MM.1S (cell line): ENCODE data around the gene MEGF10.

ENCODE experiments used
- EZH2 ChIP-seq: fragments of 300-600 bp; sonication (generic); optimal IDR thresholded peaks from 2 replicates; pipeline ENCODE3; 2017; ENCODE audit warnings: low read depth, mild to moderate bottlenecking, antibody characterized with exemption, low read length, mixed read lengths
- TF ChIP-seq, protein P1 (sequence below): fragments of 300-600 bp; sonication (generic); IDR thresholded peaks from 2 replicates; pipeline ENCODE4 v1.5.1; 2016; ENCODE audit warnings: antibody characterized with exemption, low read length, mixed read lengths

DNA sequence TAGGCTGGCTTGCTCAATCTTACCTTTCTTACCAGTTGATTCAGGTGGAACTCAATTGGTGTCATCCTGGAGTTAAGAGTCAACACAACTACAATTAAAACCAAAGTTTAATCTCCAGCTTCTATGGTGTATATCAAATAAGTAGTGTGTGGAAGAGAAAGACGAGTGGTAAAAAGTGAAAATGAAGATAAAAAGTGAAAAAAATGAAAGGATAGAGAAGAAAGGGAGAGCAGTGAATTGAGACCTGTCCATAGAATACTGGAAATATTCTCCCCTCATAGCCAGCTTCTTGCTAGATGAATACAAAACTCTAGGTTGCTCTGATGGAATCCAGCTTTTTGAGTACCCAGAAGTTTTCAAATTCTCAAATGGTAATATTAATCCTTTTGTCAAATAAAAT is 76.4 kb downstream of the MEGF10 start:
- no peak for TF ChIP-seq EZH2
- TF ChIP-seq, protein P1, sequence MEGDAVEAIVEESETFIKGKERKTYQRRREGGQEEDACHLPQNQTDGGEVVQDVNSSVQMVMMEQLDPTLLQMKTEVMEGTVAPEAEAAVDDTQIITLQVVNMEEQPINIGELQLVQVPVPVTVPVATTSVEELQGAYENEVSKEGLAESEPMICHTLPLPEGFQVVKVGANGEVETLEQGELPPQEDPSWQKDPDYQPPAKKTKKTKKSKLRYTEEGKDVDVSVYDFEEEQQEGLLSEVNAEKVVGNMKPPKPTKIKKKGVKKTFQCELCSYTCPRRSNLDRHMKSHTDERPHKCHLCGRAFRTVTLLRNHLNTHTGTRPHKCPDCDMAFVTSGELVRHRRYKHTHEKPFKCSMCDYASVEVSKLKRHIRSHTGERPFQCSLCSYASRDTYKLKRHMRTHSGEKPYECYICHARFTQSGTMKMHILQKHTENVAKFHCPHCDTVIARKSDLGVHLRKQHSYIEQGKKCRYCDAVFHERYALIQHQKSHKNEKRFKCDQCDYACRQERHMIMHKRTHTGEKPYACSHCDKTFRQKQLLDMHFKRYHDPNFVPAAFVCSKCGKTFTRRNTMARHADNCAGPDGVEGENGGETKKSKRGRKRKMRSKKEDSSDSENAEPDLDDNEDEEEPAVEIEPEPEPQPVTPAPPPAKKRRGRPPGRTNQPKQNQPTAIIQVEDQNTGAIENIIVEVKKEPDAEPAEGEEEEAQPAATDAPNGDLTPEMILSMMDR = no peak
